Muscle of leg (tissue), 11 donors: ENCODE results near the gene LCP1. TPM values are rescaled to one million over a fixed set of nuclear protein-coding genes. Genes with fewer than 3 reads are reported as not detected.
A peak's percentile ranks its signal among the peaks of the same experiment; 100 is the strongest.

Experiments
- DNase-seq: peaks from one replicate; pipeline ENCODE4 v3.0.0; 2013
- H3K27ac ChIP-seq: one replicate; pipeline ENCODE4 v1.5.1; 2013; ENCODE audit warnings: mild to moderate bottlenecking, low read length, control low read depth
- H3K27me3 ChIP-seq: one replicate; pipeline ENCODE4 v1.6.1; 2013; ENCODE audit warnings: low read length; ENCODE audit not compliant: control insufficient read depth, insufficient read depth
- H3K36me3 ChIP-seq: one replicate; pipeline ENCODE4 v1.6.1; 2013; ENCODE audit warnings: low read length; ENCODE audit not compliant: control insufficient read depth, insufficient read depth
- H3K4me1 ChIP-seq: one replicate; pipeline ENCODE4 v1.6.1; 2013; ENCODE audit warnings: low read length; ENCODE audit not compliant: control insufficient read depth, insufficient read depth
- H3K4me3 ChIP-seq: one replicate; pipeline ENCODE4 v1.5.1; 2013; ENCODE audit warnings: low read length, control low read depth
- H3K9me3 ChIP-seq: replicated peaks from 2 replicates; pipeline ENCODE4 v1.6.1; 2013; ENCODE audit warnings: low read depth, low read length; ENCODE audit not compliant: control insufficient read depth
- WGBS: methylation state at CpG from one replicate; pipeline ENCODE4 v1.1.5; 2013; ENCODE audit warnings: missing lambda C conversion rate; ENCODE audit not compliant: insufficient coverage; 5-methylcytosine and 5-hydroxymethylcytosine counted together
- polyA plus RNA-seq, 8 donors: library from polyadenylated mRNA; unstranded; fragments of 120-200 nt; gene quantifications; one replicate each; pipeline versions ENCODE4 v1.2.1 to v1.2.3, GENCODE V29; 2013; ENCODE audit warnings: inconsistent platforms in 1 of 8, low replicate concordance in 1 of 8; ENCODE audit not compliant: insufficient read length in 8 of 8, insufficient read depth in 1 of 8
- total RNA-seq: library from RNA; stranded (reverse); fragments of 120-200 nt; gene quantifications from one replicate; pipeline ENCODE4 v1.2.4, GENCODE V29; 2013

The LCP1 gene
- total and polyA plus RNA-seq, 9 donors = 7.6 to 16.9 (median 10.3) TPM

DNA sequence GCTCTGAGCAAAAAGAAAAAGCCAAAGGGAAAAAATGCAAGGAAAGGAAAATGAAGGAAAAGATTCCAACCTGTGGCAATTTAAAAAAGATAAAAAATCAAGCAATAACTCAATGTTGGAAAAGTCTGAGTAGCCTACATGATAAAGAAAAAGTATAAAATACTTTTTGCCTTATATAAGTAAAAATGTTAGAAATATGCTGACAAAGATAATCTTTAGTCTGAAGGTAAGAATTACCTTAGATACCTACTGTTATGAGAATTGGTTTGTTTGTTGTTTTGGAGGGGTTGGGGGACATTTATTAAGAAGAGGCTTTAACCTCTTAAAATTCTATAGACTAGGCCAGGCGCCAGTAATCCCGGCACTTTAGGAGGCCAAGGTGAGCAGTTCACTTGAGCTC, 47.5 kb downstream of the LCP1 start:
- Histone ChIP-seq H3K4me1 (no peaks in the 10 kb centered on the region), H3K4me3 (no peak overlapping the region), H3K27ac (no peak overlapping the region), H3K27me3 (no peaks in the 10 kb centered on the region), H3K9me3 (no peaks in the 10 kb centered on the region), H3K36me3 (no peaks in the 10 kb centered on the region)
- WGBS = no CpG with 5 or more reads among the region's 2 CpGs
- no peak for DNase-seq

DNA sequence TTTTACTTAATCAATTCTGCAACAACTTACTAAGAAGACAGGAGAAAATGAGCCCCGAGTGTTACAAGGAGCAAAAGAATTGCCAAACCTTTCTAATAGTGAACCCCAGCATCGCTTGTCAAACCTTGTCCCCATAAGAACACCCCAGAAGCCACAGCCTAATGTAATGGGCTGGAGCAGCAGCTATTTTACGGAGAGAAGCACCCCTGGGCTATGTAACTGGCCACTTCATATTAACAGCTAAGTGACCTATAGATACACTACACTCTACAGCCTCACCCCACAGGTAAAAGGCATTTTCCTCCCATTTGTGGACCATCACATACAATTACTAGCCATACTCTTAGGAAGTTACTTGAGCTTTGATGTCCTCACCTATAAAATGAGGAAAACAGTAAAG, 49.9 kb downstream of the LCP1 start:
- no peaks in the 10 kb centered on the region for H3K9me3 ChIP-seq
- no peak overlapping the region for H3K4me3 ChIP-seq
- 83% methylated on average over 3 of the region's 3 CpGs for WGBS
- no peaks in the 10 kb centered on the region for H3K4me1 ChIP-seq
- no peaks in the 10 kb centered on the region for H3K36me3 ChIP-seq
- H3K27ac ChIP-seq = no peak overlapping the region
- no peak for DNase-seq
- H3K27me3 ChIP-seq = no peaks in the 10 kb centered on the region

DNA sequence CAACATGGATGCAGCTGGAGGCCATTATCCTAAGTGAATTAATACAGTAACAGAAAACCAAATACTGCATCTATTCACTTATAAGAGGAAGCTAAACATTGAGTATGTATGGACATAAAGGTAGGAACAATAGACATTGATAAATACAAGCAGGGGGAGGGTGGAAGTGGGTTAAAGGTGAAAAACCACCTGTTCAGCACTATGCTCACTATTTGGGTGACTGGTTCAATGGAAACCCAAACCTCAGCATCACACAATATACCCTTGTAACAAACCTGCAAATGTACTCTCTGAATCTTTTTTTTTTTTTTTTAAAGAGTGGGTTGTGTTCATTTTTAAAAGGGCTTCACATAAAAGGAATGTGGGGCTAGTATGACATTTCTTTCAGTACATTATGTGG, 50.3 kb downstream of the LCP1 start:
- no peak overlapping the region for H3K27ac ChIP-seq
- H3K27me3 ChIP-seq = no peaks in the 10 kb centered on the region
- no peaks in the 10 kb centered on the region for H3K9me3 ChIP-seq
- no peaks in the 10 kb centered on the region for H3K36me3 ChIP-seq
- DNase-seq = no peak
- H3K4me3 ChIP-seq = no peak overlapping the region
- no peaks in the 10 kb centered on the region for H3K4me1 ChIP-seq

DNA sequence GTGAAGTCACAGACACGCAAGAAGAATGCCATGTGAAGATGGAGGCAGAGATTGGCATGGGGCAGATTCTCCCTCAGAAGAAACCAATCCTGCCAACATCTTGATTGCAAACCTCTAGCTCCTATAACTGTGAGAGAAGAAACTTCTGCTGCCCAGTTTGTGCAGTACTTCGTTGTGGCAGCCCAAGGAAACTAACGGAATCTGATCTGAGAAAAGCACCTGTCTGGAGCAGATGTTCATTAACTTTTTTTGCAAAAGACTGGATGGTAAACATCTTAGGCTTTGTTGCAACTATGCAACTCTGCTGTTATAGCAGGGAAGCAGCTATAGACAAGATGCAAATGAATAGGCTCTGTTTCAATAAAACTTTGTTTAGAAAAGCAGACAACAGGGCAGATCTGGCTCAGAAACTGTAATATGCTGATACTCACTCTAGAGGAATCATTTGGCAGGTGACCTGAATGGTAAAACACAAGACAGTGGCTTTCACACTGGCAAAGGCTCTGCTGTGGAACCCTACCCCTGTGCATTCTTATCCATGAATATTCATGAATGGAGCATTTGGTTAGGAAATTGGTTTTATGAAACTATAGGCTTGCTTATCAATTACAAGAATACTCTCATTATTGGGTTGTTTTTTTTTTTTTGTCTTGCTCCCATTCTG, 51.9 kb downstream of the LCP1 start:
- WGBS = 60% methylated on average over 2 of the region's 3 CpGs
- H3K36me3 ChIP-seq = no peaks in the 10 kb centered on the region
- DNase-seq = no peak
- no peak overlapping the region for H3K4me3 ChIP-seq
- H3K9me3 ChIP-seq = no peaks in the 10 kb centered on the region
- H3K27me3 ChIP-seq = no peaks in the 10 kb centered on the region
- no peaks in the 10 kb centered on the region for H3K4me1 ChIP-seq
- H3K27ac ChIP-seq = no peak overlapping the region

DNA sequence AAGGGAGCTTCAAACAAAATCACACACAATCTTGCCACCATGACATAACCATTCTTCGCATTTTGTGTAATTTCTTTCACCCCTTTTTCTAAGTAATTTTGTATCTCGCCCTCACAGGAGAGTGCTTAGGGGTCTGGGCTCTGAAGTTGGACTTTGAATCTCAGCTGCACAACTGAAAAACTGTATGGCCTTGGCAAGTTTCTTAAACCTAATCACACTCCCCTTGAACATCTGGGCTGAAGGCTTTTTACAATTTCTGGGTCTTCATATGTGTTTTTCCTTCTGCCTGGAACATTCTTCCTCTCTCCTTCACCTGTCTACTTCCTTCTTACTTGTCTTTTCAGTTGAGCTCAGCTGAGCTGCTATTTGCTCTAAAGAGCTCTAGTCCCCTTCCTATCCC, 52.9 kb downstream of the LCP1 start:
- no CpG with 5 or more reads among the region's 2 CpGs for WGBS
- Histone ChIP-seq H3K9me3 (no peaks in the 10 kb centered on the region), H3K27me3 (peaks cover 3% of the 10 kb centered on the region), H3K36me3 (no peaks in the 10 kb centered on the region), H3K4me1 (no peaks in the 10 kb centered on the region), H3K4me3 (no peak overlapping the region), H3K27ac (no peak overlapping the region)
- DNase-seq = no peak

DNA sequence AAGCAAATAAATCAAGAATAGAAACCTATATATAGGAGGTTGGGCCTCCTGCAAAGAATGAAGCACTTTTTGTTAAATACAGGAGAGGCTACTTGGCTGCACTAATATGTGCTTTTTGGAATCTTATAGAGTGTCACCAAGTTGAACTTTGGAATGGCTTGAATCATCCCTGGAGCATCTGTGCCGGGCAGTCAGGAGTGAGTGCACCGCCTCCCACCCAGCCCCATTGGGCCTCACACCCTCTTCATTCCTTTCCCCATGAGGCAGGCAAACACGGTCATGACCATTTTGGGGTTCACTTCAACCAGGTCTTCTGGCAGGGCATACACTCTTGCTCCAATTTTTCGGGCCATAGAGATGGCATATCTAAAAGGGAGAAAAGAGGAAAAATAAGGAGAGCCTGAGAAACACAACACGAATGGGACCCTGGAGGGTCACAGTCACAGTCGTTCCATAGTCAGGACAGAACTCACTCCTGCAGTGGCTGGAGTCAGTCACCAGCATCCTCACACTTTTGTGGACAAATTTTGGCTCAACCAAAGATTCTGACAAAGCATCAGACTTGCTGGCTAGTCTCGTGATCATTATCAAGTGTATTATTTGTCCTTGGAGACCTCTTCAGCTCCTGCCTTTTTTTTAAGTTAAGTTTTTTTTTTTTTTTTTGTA, 54.5 kb downstream of the LCP1 start:
- H3K4me3 ChIP-seq = no peak overlapping the region
- peaks cover 3% of the 10 kb centered on the region for H3K27me3 ChIP-seq
- H3K36me3 ChIP-seq = no peaks in the 10 kb centered on the region
- H3K4me1 ChIP-seq = no peaks in the 10 kb centered on the region
- 96% methylated on average over 3 of the region's 7 CpGs for WGBS
- no peaks in the 10 kb centered on the region for H3K9me3 ChIP-seq
- no peak overlapping the region for H3K27ac ChIP-seq
- DNase-seq = no peak

DNA sequence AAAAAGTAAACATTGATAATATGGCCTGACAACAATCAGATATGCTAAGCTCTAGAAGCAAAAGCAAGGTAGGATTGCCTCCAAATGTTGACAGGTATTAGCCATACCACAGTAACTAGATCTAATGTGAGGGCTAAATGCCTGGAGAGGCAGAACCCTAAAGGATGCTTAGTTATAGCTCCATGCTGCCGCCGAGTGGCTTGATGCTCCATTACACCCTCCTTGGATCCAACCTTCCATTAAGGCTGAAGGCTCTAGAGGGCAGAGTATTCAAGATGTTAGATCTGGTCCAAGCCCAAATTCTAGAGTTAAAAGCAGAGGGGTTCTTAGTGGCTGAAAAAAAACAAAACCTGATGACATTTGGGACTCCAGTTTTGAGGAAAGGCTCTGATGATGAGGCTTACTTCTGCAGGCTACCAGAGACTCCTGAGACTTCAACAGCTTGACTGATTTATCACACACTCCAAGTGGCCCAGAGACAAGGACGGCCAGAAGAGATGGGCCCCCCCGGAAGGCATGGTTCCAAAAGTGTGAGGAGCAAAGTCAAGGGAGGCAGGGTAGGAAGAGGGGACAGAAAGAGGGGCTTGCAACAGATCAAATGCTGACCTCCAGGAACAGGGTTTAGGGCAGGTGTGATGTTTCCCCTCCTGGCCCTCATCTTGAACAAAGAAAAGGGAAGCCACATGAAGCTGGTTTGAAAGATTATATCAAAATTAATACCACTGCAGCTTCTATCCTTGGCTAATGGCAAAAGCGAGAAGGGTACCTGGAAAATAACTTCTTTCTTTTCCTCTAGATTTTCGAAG, 55.2 kb downstream of the LCP1 start:
- WGBS = no CpG with 5 or more reads among the region's 6 CpGs
- peak; percentile 60 for DNase-seq

DNA sequence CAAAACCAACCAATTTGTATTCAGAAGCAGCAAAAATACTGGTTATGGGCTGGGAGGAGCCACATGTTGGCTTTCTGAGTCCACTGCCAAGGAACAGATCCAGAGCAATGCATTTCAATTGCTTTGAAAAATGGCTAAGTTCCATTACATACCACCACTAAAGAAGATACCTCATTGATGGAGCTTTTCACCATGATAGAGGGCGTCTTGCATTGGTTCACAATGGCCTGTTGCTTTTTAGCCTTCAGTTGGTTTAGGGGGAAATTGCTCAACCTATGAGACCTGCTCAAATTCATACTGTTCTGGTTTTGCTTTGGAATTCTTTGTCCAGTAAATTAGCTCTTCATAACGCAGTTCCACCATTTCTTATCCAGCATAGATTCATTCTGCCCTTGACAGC, 55.9 kb downstream of the LCP1 start:
- Histone ChIP-seq H3K36me3 (no peaks in the 10 kb centered on the region), H3K4me3 (no peak overlapping the region), H3K4me1 (no peaks in the 10 kb centered on the region), H3K9me3 (no peaks in the 10 kb centered on the region), H3K27me3 (peaks cover 3% of the 10 kb centered on the region), H3K27ac (no peak overlapping the region)
- DNase-seq = no peak
- no CpG with 5 or more reads among the region's 2 CpGs for WGBS

More for the DNA sequence above, 55.2 kb downstream of the LCP1 start:
- no peak overlapping the region for H3K27ac ChIP-seq
- H3K4me3 ChIP-seq = no peak overlapping the region
- peaks cover 3% of the 10 kb centered on the region for H3K27me3 ChIP-seq
- H3K36me3 ChIP-seq = no peaks in the 10 kb centered on the region
- no peaks in the 10 kb centered on the region for H3K4me1 ChIP-seq
- no peaks in the 10 kb centered on the region for H3K9me3 ChIP-seq

DNA sequence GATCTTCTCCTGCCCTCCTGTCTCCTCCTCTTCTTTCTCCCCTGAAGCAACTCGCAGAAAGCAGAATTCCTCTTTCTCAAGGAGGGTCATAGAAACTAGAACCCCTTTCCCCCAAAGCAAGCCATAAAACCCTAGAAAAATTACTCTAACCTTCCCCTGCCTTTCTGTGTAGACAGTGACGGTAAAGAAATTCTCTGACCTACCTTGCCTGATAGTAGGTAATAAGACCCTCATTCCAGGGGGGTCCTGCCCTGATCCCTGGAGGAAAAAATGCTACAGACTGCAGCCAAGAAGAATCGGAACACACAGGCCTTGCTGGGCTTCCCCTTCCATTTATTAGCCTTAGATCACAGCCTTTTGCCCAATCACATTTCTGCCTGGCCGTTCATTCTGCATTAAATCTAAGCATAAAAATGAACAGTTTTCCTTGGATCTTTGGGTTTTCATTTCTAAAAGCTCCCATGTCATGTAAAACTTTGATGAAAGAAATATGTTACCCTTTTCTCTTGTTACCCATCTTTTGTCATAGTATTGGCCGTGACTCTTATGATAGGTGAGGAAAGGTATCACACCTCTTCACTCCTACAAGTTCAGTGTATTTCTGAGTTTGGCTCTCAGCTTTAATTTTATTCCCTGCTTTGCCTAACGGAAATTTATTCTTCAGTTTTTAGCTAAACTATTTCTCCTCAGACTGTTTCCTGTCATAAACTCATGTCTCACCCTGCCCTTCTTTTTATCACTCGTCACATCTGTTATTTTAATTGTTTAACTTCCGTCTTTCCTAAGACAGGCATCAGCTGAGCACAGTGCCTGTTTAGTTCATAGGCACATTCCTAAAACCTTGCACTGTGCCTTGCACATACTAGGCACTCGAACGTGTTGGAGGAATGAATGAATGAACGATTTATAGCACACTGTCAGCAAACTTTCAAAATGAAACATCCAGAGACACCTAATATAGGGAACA, 56.7 kb downstream of the LCP1 start:
- DNase-seq = peak; percentile 25

More for the DNA sequence above, 56.7 kb downstream of the LCP1 start:
- Histone ChIP-seq H3K27me3 (peaks cover 3% of the 10 kb centered on the region), H3K4me3 (no peak overlapping the region), H3K27ac (no peak overlapping the region), H3K4me1 (no peaks in the 10 kb centered on the region), H3K36me3 (no peaks in the 10 kb centered on the region), H3K9me3 (no peaks in the 10 kb centered on the region)
- WGBS = 28% methylated on average over 3 of the region's 11 CpGs
